NCI-H1436 treated with DMSO at 0.1 percent for 48 hours (cell line): ENCODE results near the gene SLC25A51.

ENCODE experiments used
- DNase-seq: peaks from one replicate; lab custom pipeline; 2025; lab: John Stamatoyannopoulos, UW

The SLC25A51 gene

DNA sequence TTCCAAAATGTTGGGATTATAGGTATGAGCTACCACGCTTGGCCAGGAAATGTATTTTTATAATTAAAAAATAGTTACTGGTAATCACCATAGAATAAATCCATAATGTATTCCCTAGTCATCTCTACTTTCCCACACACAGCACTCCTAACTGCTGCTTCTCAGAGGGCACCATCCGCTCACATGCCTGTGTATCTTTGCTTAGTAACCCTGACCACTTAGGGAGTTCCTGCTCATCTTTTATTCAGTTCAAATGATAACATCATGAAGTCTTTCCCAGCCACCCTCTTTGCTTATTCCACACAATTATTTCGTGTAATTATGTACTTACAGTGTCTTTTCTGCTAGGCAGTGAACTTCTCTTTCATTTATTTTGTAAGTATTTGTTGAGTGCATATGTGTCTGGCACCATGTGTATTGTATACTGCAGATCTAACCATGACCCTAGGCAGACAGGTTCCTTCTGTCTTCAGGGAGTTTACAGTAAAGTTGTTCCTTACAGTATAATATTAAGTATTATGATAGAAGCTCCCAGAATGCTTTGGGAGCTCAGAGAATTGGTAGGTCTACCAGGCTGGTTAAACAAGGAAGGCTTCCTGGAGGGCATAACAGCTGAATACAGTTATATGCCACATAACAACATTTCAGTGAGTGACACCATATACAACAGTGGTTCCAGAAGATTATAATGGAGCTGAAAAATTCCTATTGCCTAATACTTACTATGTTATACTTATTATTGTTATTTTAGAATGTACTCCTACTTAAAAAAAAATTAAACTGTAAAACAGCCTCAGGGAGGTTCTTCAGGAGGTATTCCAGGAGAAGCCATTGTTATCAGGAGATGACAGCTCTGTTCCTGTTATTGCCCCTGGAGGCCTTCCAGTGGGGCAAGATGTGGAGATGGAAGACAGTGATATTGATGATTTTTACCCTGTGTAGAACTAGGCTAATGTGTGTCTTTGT, 64.1 kb downstream of the SLC25A51 start:
- no peak for DNase-seq
